K562 (cell line): ENCODE data around the gene HSD17B13.

Experiments
- CEBPB ChIP-seq: fragments of 450-650 bp; IDR thresholded peaks from 2 replicates; pipeline ENCODE4 v1.6.1; 2016; ENCODE audit warnings: missing genetic modification characterization, missing compliant biosample characterization
- HNRNPH1 ChIP-seq: fragments of 200-400 bp; formaldehyde crosslinking; optimal IDR thresholded peaks from 2 replicates; pipeline ENCODE3; 2017; ENCODE audit warnings: low read depth, mild to moderate bottlenecking, low read length, moderate library complexity
- REST ChIP-seq, 2 experiments: fragments of 450-650 bp; formaldehyde crosslinking in 1 of 2; IDR thresholded peaks; 2 replicates each; pipeline versions ENCODE4 v1.4.0 to v1.6.1; 2014 to 2020; ENCODE audit warnings: mild to moderate bottlenecking in 2 of 2, borderline replicate concordance in 1 of 2, low read depth in 1 of 2
- SIN3B ChIP-seq: fragments of 450-650 bp; IDR thresholded peaks from 2 replicates; pipeline ENCODE4 v1.6.1; 2017; ENCODE audit warnings: low read depth, mild to moderate bottlenecking, moderate library complexity
- SP1 ChIP-seq: sonication (generic); formaldehyde crosslinking; IDR thresholded peaks from 2 replicates; pipeline ENCODE4 v1.8.1; 2022; ENCODE audit warnings: mild to moderate bottlenecking, missing genetic modification reagents
- ZNF551 ChIP-seq: fragments of 250-450 bp; sonication (Bioruptor Pico); IDR thresholded peaks from 2 replicates; pipeline ENCODE4 v1.5.0; 2021; ENCODE audit warnings: mild to moderate bottlenecking, moderate library complexity
- ZZZ3 ChIP-seq: fragments of 450-650 bp; IDR thresholded peaks from 2 replicates; pipeline ENCODE4 v1.6.1; 2016; ENCODE audit warnings: antibody characterized with exemption, mild to moderate bottlenecking, moderate library complexity
- TF ChIP-seq, protein P1 (sequence below): sonication (generic); formaldehyde crosslinking; IDR thresholded peaks from 2 replicates; pipeline ENCODE4 v1.8.0; 2023; ENCODE audit warnings: mild to moderate bottlenecking, missing genetic modification reagents
- TF ChIP-seq, protein P2 (sequence below), 2 experiments: IDR thresholded peaks in 1 of 2; conservative IDR thresholded peaks in 1 of 2; 2 replicates each; pipeline ENCODE4 v1.6.1; 2016; ENCODE audit warnings: low read depth in 2 of 2, mild to moderate bottlenecking in 1 of 2, missing compliant biosample characterization in 1 of 2, missing genetic modification characterization in 1 of 2, moderate library complexity in 1 of 2
- TF ChIP-seq, protein P3 (sequence below): fragments of 250-450 bp; sonication (Bioruptor Pico); IDR thresholded peaks from 2 replicates; pipeline ENCODE4 v1.5.0; 2021; ENCODE audit warnings: mild to moderate bottlenecking, borderline replicate concordance

DNA sequence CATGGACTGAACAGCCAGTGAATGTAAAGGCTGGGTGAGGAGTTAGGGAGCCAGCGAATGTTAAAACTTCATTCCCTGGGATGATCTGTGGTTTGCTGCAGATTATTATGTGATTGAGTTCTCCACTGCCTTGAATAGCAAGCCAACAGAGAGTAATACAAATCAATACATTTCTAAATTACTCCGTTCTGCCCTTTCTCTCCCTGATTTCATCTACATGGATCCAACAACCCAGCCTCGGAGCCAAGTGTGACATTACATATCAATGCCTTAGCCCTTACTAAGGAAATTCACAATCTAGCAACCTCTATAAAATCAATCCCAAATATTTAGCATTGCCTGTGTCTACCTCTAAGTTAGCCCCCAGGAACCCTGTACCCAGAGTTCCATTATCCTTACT lies 11.0 kb downstream of the HSD17B13 start:
- TF ChIP-seq ZNF551 (CRISPR knock-in tag): no peak
- TF ChIP-seq REST (IDR thresholded peaks at IDR 0.05; ENCODE audit: borderline replicate concordance): no peak
- no peak for TF ChIP-seq REST (CRISPR knock-in tag; IDR thresholded peaks at IDR 0.05; ENCODE audit: low read depth)
- TF ChIP-seq SIN3B: no peak
- TF ChIP-seq SP1 (CRISPR knock-in tag): no peak
- TF ChIP-seq ZZZ3: no peak
- TF ChIP-seq, protein P1, sequence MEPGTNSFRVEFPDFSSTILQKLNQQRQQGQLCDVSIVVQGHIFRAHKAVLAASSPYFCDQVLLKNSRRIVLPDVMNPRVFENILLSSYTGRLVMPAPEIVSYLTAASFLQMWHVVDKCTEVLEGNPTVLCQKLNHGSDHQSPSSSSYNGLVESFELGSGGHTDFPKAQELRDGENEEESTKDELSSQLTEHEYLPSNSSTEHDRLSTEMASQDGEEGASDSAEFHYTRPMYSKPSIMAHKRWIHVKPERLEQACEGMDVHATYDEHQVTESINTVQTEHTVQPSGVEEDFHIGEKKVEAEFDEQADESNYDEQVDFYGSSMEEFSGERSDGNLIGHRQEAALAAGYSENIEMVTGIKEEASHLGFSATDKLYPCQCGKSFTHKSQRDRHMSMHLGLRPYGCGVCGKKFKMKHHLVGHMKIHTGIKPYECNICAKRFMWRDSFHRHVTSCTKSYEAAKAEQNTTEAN (CRISPR knock-in tag): no peak
- TF ChIP-seq, protein P2, sequence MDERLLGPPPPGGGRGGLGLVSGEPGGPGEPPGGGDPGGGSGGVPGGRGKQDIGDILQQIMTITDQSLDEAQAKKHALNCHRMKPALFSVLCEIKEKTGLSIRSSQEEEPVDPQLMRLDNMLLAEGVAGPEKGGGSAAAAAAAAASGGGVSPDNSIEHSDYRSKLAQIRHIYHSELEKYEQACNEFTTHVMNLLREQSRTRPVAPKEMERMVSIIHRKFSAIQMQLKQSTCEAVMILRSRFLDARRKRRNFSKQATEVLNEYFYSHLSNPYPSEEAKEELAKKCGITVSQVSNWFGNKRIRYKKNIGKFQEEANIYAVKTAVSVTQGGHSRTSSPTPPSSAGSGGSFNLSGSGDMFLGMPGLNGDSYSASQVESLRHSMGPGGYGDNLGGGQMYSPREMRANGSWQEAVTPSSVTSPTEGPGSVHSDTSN (CRISPR knock-in tag; IDR thresholded peaks at IDR 0.05; ENCODE audit: low read depth): no peak
- TF ChIP-seq, protein P2 (tag; conservative IDR thresholded peaks at IDR 0.05; ENCODE audit: low read depth): no peak
- TF ChIP-seq, protein P3, sequence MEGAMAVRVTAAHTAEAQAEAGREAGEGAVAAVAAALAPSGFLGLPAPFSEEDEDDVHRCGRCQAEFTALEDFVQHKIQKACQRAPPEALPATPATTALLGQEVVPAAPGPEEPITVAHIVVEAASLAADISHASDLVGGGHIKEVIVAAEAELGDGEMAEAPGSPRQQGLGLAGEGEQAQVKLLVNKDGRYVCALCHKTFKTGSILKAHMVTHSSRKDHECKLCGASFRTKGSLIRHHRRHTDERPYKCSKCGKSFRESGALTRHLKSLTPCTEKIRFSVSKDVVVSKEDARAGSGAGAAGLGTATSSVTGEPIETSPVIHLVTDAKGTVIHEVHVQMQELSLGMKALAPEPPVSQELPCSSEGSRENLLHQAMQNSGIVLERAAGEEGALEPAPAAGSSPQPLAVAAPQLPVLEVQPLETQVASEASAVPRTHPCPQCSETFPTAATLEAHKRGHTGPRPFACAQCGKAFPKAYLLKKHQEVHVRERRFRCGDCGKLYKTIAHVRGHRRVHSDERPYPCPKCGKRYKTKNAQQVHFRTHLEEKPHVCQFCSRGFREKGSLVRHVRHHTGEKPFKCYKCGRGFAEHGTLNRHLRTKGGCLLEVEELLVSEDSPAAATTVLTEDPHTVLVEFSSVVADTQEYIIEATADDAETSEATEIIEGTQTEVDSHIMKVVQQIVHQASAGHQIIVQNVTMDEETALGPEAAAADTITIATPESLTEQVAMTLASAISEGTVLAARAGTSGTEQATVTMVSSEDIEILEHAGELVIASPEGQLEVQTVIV (CRISPR knock-in tag): no peak
- no peak for TF ChIP-seq HNRNPH1
- TF ChIP-seq CEBPB (tag): no peak
